HL-60/S4 treated with retinoic acid at 250 ng/mL for 4 days and 3 days (cell line): ENCODE results near the gene ADORA1.

Experiments
- in situ Hi-C: fragments of 300-500 bp; cut with MboI; formaldehyde crosslinking; loops from 2 replicates; pipeline ENCODE4 v1.7.0; 2022; ENCODE audit warnings: low sequenced_read_pairs

ADORA1 gene

DNA sequence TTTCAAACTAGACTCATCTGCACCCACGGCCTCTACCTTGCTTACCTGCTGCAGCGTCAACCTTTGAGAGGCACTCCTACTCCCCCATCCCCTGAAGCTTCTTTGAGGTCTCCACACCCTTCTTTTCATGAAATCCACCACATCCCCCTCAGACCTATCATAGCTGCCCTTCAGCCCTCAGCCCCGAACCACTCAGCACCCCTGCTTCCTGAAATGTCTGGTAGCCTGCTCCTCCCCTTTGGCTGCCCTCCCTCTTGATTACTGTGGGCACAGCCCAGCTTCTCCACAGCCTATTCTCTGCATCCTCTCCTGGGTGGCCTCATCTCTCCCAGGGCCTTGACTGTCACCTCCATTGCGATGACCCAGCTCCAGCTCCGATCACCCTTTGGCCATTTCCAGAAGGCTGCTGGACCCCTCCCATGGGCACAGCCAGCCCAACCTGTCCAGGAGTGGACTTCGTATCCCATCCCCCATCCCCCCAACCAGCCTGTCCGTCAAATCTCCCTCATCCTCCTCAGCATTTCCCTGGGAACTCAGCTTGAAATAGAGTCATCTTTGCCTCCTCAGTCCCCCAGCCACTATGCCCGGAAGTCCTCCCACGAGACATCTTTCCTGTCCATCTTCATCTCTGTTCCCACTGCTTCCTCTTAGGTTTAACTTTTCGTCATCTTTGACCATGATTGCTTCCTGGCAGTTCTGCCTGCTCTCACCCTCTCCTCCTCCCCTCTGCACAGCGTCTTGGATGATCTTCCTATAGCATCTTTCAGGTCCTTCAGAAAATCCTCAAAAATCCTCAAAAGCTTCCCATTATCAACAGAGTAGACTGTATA, 6.1 kb upstream of the ADORA1 start:
- in situ Hi-C loops, result no loop called here

DNA sequence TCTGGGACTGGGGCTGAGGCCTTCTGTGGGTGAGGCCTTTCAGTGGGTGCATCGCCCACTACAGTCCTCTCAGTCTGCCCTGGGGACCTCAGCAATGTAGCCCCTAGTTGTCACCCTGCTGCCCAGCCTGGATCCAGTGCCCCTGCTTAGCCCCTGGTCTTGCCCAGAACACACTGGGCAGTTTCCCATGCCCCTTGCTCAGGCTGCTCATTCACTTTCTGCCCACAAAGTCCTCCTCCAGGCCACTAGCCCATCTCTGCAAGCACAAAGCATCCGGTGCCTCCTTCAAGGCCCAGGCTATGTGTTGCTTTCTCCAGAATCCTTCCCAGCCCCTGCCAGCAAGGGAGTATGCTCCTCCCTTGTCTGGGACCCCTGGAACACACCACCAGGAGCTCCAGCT, 5.4 kb upstream of the ADORA1 start:
- in situ Hi-C loops, result no loop called here

DNA sequence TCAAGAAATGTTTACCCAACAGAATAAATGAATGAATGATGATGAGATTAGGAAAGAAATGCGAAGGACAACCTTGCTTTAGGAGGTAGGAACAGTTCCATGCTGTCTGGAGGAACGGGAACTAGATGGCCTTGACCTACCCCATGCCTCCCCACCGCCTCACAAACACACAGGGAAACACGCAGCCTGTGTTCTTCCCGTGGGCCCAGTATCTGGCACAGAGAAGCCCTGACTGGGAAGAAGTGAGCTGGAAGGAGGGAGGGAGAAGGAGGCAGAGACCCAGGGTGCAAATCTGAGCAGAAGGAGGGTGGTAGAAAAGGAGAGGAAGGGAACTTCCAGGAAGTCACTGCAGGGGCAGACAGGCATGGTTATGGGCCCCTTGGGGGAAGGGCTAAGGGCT, 3.5 kb upstream of the ADORA1 start:
- in situ Hi-C loops, result no loop called here

DNA sequence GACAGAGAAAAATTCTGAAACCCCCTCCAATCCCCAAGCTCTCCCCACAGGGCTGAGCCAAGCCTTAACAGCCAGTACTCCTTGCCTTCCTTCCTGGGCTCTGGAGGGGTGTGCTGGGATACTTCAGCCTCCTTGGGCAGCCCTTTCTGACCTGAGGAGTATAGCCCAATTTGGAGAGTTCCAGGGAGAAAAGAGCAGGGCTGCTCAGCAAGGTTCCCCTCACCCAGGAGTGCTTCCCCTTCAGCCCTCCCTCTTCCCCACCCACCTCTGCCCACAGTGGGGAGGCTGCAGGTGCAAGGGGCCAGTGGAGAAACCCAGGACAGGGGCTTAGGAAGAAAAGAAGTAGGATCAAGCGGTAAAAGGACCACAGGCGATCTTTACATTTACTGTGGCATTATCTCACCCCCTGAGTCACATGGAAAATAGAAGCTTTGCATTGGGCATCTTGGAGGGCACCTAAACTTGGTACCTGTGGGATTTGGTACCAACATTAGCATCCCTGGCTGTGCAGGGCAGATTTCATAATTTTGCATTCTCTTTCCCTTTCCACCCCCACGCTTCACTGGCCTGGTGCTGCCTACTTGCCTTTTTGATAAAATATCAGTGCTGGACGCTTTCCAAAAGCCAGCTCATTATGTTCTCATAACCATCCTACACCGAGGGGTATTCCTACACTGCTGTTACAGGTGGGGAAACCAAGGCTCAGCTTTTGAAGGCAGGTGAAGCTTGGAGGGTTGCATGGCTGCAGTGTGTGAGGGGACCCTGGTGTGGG, 2.8 kb upstream of the ADORA1 start:
- in situ Hi-C loops, result no loop called here

DNA sequence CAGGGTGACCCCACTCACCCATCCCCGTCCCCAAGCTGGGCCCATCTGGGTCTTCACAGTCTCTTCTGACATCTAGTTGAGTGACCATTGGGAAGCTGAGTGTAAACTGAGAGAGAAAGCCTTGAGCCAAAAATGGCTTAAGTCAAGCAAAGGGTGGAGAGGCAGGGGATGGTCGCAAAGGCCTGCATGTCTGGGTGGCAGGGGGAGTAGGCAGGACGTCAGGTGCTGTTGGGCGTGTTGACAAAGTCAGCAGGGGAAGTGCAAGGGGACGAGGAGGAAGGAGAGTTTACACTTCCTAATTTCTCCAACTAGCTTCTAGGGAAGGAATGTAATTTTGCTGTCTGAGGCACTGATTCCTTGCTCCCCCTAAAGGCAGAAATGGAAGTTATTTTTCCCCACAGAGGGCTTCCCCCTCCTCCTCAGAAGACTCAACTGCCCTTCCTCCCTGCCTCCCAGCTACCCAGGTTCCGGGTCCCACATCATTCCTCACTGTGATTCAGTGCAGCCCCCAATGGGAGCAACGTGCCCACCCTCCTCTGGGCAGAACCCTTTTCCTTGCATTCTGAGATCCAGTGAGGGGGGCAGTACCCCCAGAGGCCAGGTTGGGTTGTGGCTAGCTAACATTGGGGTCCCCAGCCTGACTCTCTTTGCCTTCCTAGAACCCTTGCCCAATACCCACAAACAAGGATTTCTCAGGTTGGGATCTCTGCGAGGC, 1.2 kb upstream of the ADORA1 start:
- in situ Hi-C loops, result no loop called here

DNA sequence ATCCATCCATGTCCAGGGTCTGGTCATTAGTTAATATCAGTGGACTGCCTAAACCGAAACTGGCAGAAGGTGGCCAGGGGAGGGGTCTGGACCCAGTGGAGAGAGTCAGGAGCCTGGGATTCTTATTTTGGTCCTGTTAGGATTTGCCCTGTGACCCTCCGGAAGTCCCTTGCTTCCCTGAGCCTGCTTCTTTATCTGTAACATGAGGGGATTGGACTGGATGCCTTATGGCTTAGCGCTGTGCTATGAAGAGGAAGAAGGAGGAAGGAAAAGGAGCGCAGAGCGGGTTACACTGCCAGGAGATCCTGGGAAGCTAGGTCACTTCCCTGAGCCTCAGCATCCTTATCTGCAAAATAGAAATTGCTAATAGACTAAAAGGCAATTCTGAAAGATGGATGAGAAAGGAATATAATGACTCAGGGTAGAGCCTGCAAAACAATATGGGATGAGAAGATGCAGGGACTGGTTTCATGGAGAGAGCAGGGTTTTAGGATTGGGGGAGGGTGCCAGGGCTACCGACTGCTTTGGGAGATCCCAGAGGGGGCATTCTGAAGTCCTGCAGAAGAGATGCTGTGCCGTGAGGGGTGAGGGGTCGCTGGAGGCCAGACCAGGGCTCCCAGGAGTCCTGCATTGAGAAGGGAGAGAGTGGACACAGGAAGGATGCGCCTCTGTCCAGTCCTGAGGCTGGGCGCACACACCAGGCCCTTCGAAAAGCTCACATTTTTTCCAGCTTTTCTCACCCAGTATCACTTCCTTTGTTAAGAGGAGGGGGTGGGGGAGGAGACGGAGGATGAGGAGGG, 460 bp upstream of the ADORA1 start:
- in situ Hi-C loops, result no loop called here

DNA sequence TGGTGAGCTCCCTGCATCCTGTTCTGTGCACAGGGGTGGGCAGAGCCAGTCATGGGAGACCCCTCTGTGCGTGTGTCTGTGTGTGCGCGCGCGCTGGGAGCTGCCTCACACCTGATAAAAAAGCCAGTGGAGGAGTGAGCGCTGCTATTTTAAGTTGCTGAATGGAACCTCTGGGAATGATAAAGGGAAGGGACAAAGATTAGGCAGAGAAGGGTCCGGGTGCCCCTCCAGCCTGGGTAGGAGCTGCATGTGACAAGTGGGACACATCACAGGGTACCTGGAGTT, 847 bp downstream of the ADORA1 start:
- in situ Hi-C loops, result no loop called here

DNA sequence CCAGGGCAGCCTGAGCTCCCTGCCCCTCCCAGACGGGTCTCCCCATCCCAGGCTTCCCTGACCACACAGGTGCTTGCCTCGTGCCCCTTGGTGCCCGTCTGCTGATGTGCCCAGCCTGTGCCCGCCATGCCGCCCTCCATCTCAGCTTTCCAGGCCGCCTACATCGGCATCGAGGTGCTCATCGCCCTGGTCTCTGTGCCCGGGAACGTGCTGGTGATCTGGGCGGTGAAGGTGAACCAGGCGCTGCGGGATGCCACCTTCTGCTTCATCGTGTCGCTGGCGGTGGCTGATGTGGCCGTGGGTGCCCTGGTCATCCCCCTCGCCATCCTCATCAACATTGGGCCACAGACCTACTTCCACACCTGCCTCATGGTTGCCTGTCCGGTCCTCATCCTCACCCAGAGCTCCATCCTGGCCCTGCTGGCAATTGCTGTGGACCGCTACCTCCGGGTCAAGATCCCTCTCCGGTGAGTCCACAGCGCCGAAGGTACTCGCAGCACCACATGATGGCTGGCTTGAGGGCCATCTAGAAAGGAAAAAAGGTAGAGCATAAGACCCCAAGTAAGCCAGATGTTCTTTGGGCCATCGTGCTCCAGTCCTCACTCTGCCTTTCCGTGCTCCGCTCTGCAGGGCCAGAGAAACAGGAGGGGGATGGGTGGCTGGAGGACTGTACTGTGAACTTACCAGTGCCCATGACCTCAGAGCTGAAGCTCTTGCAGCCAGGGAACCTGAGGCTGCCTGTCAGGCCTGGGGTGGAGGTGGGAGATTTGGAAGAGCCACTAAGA, 1.4 kb downstream of the ADORA1 start:
- in situ Hi-C loops, result no loop called here

DNA sequence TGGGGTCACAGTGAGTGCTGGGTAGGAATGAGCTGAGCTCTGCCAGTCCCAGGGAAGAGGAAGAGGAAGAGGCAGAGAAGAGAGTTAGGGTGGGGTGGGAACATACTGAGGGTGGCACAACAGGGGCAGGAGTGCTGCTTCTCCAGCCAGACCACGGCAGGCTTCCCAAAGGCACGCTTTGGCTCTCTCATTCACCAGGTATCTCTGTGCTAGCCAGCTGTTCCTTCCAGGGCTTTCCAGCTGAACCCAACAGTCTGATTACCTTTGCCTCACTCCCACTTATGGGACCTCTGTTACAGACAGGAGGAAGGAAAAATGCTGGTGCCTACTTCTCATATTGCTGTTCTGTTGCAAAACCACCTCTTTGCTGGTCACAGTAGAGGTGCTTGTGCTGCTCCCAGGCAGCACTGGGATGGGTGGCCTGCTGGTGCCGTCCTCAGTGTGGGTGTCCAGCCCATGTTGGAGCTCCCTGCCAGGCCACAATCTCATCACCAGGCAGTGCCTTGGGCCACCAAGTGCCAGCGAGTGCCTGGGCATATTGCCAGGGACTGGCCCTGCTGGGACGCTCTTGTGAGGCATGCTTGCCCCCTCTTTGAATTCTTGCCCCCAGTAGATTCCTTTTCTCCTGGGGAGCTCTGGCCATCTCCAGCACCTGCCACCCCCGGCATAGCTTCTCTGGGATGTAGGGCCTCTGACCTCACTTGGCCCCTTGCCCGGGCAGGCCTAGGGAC, 2.1 kb downstream of the ADORA1 start:
- in situ Hi-C loops, result no loop called here

DNA sequence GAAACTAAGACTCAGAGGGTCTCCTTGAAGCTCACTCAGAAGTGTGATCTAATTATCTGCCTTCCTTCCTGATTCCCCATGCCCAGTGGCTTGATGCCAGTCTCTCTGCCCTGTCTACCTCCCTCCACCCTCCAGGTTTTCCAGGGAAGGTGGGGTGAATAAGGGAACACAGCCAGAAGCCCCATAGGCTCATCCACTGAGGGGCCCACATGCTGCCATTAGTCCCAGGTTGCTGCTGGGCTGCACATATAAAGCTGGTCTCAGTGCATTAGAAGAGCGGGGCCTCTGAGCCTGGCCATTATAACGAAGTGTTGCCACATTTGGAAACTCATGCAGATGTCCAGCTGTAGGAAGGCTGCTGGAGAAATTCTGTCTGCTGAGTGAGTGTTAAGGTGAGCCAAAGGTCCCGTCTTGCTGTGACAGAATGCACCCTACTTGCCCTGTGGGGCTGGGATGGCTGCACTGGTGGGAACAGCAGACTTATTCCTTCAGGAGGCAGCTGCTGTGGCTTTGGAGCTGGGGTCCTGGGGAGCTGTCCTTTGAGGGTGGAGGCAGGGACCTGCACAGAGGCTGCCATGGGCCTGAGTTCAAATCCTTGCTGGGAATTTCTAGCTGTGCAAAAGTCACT, 2.9 kb downstream of the ADORA1 start:
- in situ Hi-C loops, result no loop called here

DNA sequence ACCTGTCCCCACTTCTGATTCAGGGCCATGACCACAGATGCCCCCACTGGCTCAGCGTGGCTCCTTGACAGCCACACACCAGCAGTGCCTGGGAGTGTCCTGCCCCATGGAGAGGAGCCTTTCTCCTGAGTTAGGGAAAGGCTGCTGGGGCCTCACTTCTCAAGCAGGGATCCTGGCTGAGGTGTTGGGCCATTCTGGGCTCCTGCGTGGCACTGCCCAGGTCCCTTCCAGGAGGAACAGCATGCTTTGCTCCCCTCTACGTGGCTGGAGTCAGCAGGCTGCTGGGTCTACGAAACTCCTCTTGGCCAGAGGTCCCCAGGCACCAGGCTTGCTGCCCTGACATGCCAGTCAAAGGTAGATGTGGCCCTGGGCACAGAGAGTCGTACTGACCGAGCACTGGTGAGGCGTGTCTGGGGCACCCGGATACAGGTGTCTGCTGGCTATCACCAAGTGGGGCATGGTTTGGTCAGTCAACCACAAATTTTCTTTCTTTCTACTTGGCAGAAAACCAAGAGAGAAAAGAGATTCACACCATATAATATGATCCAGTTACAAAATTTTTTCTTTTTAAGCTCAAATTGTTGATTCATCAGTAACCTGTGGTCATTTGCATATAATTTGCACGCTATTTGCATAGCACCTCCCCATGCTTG, 4.1 kb downstream of the ADORA1 start:
- in situ Hi-C loops, result no loop called here

DNA sequence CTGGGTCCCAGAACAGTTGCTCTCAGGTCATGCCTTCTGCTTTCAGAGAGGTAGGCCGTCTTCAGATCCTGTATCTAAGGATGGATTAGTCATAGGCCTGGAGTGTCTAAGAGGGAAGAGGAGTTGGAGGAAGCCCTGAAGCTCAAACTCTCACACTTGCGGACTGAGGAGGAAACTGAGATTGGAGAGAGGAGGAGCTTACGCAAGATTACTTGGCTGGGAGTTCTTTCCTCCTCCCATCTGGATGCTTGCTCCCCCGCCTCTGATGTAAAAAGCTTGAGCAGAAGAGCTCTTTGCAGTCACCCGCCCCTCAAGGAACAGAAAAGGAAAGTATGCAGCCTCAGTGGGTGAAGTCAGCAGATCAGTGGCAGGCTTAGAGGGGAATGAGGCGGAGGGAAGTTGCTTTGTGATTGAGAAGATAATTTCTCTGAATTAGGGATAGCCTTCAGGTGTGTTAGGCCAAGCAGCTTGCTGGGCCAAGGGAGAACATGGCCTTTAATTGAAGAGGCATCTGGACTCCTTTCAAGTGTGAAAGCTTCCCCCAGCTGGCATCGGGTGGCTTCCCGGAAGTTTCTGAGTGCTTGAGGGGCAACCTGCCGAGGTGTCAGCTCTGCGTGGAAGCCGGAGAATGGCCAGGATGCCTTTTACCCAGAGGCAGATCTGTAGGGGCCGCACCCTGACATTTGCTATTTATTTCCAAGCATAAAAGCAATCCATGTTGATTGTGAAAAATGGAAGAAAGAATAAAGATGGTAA, 6.6 kb downstream of the ADORA1 start:
- in situ Hi-C loops, result no loop called here

DNA sequence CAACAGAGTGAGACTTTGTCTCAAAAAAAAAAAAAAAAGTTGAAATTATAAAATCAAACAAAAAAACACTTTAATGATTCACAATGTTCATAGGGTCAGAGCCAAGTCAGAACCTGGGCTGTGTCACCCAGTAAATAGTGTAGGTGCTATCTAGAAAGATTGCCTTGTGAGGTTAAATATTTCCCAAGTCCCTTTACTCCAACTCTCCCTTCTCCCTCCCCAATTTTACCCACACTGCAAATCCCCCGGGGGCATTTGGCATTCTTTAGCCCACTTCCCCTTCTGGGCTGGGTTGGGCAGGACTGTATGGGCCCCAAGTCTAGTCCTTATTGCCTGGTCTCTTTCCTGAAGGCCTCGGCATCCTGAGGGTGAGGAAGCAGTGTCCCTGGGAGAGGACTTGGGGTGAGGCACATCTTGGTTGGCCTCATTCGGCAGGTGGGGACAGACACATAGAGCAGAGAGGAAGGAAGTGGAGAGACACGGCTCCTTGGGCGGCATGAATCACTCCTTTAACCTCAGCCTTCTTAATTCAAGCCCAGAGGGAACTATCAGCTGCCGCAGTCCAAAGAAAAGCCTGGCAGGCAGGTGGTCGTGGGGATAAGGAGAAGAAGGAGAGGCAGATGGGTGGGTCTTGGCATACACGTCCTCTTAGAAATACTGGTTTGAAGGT, 8.2 kb downstream of the ADORA1 start:
- in situ Hi-C loops, result no loop called here

DNA sequence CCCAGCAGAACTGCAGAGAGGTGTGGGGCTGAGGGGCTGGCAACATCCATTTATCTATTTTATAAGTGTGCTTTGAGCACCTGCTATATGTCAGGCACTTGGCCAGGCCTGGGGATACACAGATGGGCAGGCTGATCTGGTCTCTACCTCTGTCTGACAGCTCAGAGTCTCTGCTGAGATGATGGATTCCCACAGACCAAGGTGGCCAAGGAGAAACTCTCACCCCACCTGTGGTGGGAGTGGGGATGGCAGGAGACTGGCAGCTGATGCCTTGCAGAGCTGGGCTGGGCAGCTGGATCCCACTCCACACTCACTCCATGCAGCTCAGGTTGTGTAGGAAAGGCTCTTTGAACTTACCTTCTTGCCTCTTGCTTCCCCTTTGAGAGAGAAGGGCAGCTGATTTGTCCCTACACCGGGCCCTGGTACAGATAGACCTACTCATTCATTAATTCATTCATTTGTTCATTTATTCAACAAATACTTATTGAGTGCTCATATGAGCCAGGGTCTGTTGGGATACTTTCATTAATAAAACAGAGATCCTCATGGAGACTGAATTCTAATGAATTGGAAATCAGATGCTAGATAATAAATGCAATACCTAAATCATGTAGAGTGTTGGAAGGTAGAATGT, 9.0 kb downstream of the ADORA1 start:
- in situ Hi-C loops, result no loop called here

DNA sequence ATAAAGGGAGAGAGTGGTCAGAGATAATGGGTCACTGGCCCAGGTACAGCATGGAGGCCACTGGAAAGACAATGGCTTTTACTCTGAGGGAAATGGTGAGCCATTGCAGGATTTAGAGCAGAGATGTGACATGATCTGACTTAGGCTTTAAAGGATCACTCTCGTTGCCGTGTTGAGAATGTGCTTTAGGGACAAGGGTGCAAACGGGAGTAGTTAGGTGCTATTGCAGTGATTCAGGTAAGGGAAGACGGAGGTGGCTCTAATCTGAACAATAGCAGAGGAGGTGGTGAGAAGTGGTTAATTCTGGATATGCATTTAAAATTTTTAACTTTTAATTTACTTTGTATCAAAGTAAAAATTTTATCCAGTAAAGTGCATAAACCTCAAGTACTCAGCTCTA, 9.8 kb downstream of the ADORA1 start:
- in situ Hi-C loops, result no loop called here

DNA sequence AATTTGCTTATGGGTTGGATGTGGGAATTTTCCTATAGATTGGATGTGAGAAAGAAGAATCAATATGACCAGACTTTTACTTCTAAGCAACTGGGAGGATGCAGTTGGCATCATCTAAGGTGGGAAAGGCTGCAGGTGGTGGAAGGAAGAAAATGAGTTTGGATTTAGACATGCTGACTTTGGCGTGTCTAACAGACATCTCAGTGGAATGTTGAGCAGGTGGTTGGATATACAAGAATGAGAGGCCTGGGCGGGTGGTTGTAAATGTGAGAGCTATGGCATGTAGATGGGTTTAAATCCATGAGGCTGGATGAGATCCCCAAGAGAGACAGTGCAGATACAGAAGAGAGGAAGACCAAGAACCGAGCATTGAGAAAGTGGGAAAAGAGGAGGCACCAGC, 10.5 kb downstream of the ADORA1 start:
- in situ Hi-C loops, result no loop called here

DNA sequence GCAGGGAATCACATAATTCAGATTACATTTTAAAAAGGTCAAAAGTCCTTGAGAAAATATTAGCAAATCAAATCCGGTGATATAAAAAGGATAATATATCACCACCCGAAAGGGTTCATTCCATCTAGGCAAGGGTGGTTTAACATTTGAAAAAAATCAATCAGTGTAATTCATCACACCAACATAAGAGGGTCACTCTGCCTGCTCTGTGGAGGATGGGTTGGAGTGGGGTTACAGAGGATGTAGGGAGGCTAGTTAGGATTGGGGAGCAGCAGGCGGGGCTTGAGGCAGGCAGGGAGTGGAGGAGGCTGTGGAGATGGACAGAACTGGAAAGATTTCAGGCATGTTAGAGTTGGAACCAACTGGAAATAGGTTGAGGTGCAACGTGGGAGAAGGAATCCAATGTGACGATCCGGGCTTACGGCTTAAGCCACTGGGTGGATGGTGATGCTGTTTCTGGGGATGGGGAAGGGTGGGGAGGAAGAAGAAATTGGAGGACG, 12.5 kb downstream of the ADORA1 start:
- in situ Hi-C loops, result no loop called here
